HG02678 (cell line): Measurements from ENCODE around the gene MAPK12.

Experiments used
- ATAC-seq: cut with Tn5 transposase; IDR thresholded peaks from one replicate; pipeline ENCODE4 v1.9.1; 2021; ENCODE audit warnings: mild to moderate bottlenecking, moderate library complexity; ENCODE audit not compliant: unreplicated experiment

MAPK12 gene

DNA sequence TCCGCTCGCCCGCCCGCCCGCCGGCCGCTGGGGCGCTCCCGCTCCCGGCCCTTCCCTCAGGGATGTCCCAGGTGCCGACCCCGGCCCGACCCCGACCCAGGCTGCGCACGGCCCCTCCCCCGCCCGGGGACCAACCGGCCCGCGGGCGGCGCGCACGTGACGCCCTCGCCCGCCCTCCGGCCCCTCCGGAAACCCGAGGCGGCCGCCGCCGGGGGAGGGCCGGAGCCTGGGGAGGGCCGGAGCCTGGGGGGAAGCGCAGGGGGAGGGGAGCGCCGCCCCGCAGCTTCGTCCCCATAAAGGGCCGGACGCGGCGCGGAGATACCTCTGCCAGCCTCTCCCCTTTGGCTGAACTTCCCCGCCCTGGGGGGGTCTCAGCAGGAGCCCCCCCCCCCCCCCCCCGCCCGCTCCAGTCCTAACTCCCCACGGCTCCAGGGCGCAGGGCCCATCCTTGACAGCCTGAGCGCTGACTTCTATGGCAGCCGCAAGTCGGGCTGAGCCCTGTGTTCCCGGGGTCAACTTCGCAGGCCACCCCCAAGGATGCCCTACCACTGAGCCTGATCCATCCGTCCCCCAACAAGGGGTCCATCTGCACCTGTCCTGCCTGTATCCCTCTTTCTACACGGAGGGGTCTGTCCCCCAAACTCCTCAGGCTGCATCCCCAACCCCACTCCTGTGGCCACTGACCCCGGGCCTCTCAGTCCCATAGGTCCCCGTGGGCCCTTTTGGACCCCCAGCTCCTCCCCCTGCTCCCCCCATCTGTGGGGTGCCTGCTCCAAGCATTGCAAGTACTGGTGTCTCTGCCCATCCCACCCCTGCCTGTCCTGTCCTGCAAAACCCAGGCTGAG is at the start of gene MAPK12:
Gene MAPK12 (minus strand): TSS at position 69 of the 845 bp plus-strand sequence. CDS start 174 bp downstream, outside the sequence.
- peak; percentile 52 for ATAC-seq

DNA sequence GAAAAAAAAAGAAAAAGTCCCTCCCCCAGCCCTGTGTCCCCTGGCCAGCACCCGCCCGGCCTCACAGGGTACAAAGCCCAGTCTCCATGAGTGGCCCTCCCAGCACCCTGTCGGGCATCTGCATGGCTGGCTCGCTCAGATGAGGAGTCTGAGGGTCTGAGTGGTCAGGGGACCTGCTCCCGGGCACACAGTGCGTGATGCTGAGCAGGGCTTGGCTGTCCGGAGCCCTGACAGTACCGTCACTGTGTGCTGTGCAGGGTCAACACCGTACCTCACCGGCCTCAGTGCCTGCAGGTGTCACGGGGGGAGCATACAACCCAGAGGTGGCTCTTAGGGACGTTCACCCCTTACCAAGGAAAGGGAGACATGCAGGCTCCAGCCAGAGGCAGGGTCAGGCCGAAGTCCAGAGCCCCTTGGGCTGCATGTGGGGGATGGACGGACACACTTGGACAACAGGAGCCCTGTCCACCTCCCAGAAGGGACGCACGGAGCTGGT is 49.5 kb upstream of the MAPK12 start:
- ATAC-seq: no peak

DNA sequence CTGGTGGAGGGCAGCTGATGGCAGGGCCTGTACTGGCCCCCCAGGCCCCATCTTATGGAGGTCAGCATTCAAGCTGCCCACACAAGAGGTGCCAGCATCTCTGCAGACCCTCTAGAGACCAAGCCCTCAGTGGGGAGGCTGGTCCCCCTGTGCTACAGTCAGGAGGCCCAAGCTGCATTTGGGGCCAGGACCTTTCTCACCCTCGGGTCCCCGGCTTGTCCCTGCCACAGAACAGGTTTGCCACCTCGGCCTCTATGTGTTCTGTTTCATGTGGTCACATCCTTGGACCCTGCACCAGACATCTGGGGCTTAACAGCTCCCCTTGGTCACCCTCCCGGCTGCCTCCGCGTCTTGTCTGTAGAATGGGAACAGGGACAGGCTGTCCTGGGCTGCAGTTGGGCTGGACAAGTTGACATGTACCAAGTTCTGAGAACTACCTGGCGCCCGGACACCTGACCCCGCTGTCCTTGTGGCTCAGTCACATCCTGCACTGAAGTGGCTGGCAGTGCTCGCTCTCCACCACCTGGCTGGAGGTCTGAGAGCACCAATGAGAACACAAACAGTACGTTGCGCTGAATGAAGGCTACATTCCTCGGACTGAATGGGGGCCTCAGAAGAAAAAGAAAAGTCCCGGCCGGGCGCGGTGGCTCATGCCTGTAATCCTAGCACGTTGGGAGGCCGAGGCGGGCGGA is 48.7 kb upstream of the MAPK12 start:
- no peak for ATAC-seq

DNA sequence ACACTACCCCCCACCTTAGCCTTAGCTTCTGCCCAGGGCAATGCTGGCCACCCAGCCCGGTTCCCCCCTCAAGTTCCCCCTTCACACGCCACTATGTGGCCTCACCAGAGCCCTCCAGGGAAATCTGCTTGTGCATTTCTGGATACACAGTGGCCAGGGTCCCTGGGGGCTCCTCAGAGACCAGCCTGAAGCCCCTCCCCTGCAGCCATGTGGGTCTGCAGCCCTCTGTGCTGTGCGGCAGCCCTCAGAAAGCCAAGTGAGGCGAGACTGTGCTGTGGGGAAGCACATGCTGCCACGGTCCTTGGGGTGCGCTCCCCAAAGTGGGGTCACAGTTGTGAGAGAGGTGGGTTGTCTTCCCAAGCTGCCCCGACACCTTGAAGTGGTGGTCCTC is 48.1 kb upstream of the MAPK12 start:
- ATAC-seq: no peak

DNA sequence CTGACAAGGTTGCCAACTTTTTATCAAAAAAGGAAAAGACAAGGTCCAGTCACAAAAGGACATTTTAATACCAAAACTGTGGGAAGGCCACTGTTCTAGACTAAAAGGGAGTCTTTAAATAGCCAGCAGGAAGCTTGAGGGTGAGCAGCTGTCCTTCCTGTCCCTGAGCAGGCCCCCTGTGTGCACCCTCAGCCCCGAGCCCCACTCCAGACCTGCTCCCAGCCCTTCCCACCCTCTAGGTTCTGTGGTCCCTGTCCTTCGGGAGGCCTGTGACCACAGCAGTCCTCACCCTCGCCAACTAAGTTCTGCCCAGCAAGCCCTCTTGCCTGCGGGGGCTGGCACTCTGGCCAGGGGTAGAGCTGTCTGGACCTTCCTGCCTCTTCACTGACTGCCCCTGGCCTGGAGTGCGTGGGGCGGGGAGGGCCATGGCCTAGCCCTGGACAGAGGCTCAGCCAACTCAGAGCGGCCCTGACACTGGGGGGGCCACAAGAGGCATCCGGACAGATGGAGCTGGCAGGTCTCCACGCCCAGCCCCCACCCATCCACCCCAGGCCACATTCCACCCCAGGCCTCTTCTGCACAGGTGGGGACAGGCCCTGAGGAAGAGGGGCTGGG is 47.6 kb upstream of the MAPK12 start:
- ATAC-seq: no peak

DNA sequence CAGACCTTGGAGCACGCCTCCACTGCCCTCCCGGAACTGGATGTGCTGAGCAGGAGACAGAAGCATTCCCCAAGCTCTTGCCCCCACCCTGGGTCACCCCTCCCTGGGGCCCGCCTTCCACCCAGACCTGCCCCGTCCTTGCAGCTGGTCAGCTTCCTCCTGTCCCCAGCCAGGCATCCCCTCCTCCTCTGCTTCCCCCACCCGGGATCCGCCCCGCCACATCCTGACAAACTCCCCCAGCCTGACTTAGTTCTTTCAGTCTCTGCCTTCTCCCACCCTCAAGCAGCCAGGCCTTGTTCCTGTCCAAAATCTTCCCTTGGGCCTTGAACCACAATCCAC is 47.1 kb upstream of the MAPK12 start:
- ATAC-seq: no peak

DNA sequence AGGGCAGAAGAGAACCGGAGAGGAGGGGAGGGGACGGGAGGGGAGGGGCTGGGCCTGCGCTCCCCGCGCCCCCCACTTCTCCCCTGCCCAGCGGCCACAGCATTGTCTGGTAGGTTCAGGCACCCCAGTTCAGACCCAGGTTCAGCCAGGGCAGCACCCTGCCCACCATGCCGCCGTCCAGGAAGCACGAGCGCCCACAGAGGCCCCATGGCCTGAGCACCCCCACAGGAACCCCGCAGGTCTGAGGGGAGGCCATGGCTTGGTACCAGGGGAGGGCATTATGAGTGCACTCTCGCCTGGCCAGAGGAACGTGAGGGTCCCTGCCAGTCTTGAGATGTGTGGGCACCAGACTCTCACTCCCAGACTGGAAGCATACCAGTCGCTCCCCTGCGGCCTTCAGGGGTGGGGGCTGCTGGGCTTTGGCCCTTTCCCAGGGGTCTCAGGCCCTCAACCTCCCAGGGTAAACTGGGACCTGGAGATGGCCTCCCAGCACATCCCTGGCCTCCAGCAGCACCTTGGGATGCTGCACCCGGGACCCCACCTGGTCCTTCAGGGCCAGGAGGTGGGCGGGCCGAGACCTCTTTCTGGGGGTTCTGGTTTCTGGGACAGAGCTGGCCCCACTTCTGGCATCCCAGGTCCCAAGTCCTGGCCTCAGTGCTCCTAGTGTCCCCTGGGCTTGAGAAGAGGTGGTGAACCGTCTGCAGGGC is 46.6 kb upstream of the MAPK12 start:
- ATAC-seq: no peak

DNA sequence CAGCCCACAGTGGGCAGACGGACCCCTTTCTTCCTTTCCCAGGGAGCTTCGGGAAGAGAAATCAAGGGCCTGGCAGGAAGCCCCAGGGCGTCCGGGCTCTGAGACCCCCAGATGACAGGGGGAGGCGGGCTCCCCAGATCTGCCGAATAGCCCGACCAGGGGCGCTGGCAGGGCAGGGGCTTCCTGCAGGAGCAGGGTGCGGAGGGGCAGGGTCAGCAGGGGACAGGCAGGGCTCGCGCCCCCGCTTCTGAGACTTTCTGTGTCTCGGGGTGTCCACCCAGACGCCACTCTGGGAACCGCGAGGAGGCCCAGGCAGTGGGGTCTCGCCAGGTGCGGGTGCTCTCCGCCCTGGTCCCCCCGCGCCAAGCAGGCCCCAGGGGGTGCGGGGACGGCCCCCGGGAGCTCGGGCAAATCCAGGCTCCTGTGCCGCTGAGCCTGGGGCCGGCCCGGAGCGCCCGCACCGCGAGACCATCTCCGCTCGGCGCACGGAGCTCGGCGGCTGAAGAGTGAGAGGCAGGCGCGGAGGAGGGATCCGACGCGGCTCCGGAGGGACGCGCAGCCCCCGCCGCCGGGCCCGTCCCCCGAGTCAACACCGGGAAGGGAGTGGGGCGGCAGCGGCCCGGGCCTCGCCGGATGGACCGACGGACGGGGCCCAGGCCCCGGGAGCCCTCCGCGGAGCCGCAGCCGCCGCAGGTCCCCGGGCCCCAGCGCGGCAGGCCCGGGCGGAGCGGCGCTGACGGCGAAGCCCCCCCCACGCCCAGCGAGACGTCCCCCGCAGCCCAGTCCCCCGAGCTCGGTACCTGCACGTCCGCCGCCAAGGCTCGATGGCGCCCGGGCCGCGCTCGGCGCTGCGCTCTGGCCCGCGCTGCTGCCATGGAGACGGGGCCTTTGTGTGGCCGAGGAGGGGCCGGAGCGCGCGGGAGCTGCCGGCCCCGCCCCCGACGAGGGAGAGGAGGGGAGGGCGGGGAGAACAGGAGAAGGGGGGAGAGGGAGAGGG is 45.6 kb upstream of the MAPK12 start, which contains the start of gene PLXNB2:
Gene PLXNB2 (minus strand): TSS at position 894 of the 997 bp plus-strand sequence. CDS start 17,062 bp downstream, outside the sequence.
- ATAC-seq: peak; percentile 43

DNA sequence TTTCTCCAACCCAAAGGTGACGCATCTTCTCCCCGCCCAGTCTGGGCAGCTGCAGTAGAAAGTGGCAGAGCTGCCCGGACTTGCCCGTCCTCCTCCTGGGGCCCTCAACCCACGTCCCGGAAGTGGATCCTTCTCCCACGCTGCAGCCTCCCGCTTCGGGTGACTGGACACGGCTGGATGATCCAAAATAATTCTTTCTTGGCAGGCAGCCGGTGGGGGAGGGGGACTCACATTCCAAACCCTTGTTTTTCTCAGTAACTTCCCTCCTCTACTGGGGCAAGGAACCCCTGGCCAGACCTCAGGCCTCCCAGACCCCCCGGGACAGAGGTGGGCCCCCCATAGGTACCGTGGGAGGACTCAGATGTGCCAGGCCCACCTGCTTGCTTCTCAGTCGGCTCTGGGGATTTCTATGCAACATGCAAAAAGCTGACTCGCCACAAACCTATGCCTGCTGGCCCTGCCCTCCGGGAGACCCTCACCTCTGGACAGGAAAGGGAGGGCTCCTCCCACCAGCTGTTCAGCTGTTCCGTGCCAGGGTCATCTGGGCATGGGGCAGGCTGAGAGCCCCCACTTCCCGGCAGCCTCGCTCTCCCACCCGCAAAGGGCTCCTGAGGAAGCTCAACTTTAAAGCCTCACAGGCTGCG is 44.6 kb upstream of the MAPK12 start:
- no peak for ATAC-seq

DNA sequence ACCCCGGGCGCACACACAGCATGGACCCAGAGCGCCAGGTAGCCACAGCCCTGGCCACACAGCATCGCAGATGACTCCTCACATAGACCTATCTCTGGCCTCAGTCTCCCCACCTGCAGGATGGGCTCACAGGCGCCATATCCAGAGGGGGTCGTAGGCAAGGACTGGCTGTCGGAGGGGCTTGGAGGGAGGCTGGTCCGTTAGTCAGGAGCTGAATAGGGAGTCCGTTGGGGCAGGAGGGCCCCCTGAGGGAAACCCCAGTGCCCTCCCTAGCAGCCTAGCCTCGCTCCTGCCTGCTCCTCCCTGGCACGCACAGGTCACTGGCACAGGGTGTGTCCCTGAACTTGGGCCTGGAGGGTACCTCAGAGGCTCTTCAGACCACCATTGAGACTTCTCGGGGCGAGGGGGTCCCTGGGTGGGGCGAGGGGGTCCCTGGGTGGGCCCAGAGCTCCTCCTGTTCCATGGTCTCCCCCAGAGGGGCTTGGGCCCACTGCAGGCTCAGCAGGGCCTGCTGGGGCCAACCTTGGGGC is 44.0 kb upstream of the MAPK12 start:
- ATAC-seq: no peak

DNA sequence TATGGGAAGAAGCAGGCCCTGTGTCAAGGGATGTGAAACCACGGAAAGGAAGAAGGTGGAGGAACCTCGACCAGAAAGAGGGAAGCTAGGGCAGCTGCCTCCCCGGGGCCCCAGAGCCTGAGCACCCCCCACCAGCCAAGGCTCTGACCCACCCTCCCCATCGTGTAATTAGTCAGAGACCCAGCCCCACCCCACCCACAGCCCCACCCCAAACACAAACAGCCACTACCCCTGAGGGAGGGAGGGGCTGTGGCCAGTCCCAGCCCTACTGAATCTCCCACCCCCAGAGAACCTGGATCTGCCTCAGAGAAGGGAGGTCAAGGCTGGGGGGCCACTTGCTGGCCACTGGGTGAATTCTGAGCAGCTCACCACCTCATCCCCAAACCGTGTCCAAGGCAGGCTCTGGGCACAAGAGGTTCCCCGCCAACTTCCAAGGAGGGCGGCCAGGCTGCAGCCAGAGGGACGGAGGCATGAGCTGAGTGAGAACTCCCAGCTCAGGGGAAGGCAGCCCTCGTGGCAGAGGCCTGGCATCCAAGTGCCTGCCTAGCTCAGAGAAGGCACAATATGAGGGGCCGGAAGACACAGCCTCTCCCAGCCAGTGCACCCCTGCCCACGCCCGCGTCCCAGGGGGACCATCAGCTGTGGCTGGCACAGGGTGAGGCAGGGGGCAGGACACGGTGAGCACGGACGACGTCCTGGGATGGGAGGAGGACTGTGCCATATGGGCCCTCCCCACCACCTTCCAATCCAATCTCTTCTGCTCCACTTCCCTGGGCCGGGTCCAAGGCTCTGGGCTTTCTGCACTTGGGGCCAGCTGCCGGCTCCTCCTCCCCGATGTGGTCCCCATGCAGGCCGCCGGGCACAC is 43.3 kb upstream of the MAPK12 start:
- no peak for ATAC-seq

DNA sequence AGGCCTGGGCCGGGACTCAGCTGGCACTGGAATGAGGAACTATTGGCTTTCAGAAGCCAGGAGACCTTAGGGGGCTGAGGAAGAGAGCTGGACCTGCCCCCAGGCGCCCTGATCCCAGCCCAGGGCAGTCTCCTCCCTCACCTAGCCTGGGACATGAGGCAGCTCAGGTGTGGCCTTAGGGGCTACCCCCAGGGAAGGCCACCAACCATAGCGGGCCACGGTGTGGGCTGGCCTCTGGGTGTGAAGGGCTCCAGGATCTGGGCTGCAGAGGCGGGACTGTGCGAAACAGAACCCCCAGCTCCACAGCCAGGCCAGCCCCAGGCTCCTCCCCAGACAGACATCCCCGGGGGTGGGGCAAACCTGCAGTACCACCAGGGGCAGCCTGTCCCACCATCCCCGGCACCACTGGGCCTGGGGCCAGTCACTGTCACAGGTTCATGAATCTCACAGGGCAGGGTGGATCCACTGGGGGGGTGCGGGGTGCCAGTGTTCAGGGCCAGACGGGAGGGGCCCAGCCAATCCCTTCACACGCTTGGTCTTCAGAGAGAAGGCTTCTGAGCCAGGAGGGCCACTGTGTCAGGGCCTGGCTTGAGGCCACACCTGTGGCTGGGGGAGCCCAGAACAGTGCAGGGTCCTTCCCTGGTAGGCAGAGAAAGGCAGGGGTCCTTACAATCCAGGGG is 42.5 kb upstream of the MAPK12 start:
- no peak for ATAC-seq

DNA sequence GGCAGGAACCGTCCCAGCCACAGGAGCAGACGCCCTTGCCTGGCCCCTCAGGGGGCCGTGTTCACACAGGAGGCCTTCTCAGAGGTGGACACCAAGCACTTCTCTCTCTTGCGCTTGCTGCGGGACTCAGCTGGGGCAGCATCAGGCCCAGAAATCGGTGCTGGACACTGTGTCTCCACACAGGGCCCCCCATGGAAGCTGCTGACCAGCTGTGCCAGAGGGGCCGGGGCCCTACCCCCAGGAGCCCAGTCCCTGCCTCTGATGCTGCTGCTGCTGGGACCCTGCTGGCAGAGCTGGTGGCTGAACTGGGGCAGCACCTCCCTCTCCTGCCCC is 42.0 kb upstream of the MAPK12 start:
- ATAC-seq: no peak

DNA sequence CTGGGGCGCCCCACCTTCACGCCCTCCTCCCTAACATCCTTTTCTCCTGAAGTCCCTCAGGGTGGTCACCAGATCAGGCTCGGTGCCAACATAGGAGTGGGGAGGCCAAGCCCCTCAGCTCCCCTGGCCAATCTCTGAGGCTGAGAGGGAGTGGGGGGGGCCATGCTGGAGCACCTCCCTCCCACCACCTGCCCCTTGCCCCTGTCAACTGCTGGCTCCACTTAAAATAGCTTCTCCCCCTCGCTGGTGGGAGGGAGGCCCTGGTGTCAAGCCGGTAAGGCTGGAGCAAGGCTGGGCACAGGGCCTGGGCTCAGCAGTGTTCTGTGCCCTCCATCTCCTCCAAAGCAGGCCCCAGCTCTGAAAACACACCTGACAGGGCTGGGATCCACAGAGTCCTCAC is 41.1 kb upstream of the MAPK12 start:
- ATAC-seq: no peak

DNA sequence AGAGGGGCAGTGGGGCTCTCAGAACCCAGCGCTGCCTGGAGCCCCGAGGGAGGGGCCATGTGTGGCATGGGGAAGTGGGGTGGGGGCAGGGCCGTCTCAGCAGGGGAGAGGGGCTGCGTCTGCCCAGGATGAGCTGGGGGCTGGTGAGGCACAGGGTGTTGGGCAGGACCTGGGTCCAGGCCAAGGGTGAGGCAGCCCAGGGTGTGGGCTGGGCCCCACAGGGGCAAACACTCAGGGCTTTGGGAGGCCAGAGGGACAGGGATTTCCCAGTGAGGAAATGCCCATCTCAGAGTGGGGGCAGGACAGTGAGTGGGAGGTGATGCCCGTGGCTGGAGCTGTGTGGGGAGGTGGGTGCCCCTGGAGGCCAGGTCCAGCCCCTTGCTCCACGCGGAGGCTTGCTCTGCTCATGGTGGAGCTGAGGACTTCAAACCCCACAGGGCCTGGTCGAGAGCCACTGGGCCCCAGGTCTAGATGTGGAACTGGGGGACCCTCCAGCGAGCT is 40.6 kb upstream of the MAPK12 start:
- ATAC-seq: no peak

DNA sequence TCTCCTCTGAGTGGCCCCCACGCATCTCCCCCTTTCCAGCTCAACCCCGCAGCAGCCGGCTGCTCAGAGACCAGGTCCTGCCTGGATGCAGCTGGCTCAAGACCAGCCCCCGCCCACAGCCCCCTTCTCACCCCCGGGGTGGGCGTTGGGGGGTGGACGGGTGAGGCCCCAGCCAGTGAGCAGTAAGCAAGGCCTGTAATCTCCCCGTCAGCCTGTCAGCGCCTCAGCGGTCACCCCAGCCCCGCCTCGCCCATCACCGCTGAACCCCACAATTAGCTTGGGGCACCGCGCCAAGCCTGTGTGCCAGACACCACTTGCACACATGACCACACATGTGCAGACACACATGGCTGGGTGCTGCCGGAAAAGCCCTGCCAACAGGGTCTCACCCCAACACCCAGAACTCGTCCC is 40.1 kb upstream of the MAPK12 start:
- no peak for ATAC-seq

DNA sequence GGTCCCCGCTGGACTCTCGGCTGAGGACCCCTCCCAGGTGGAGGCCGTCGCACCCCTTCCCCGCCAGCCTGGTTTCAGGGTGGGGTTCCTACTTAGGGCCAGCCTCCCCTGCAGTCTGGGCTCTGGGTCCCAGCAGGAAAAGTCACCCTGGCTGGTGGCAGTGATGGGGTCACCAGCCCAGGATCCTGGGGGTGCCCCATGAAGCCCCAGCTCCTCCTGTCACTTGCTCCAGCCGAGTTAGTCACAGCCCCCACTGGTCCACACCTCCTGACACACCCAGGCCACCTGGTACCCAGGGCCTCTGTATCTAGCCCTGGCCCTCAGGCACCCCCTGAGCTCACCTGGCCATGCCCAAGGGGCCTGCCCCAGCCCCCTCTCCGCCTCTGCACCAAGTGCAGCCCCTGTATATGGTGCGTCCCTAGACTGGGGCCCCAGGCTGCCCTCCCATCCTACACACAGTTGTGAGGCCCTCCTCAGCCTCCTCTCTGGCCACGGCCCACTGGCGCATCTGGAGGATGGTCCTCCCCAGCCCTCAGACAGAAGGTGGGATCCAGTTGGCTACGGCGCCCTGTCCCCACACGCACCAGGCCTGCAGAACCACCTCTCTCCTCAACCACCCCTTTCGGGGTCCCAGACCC is 39.3 kb upstream of the MAPK12 start:
- ATAC-seq: no peak
